OCI-LY7 (cell line): ENCODE measurements around the gene CABP4. TPM values are rescaled to one million over a fixed set of nuclear protein-coding genes. Genes with fewer than 3 reads are reported as not detected.

Experiments
- BruUV-seq: library from RNA; stranded (reverse); fragments of 400-500 nt; replicated peaks from 2 replicates; lab custom pipeline; 2021; lab: Mats Ljungman, UMichigan
- CTCF ChIA-PET: fragments of 300-600 bp; sonication (Branson Sonifier 250); formaldehyde crosslinking; loops from one replicate; lab custom pipeline; 2022; ENCODE audit warnings: antibody characterized with exemption; ENCODE audit not compliant: unreplicated experiment; lab: Charles Lee
- POLR2A ChIA-PET: fragments of 300-600 bp; sonication (Branson Sonifier 250); formaldehyde crosslinking; loops from one replicate; lab custom pipeline; 2022; ENCODE audit warnings: antibody characterized with exemption; lab: Charles Lee
- DNase-seq: peaks from one replicate; pipeline ENCODE4 v3.0.0-alpha.2; 2015; ENCODE audit warnings: low spot score
- H2AFZ ChIP-seq: fragments of 200-600 bp; sonication (generic), shearing (Covaris generic); 2 replicates; pipeline ENCODE4 v1.6.1; 2014; ENCODE audit warnings: mild to moderate bottlenecking, antibody characterized with exemption, low read length, moderate library complexity
- H3K27ac ChIP-seq: fragments of 200-600 bp; sonication (generic); 2 replicates; pipeline ENCODE4 v1.5.1; 2014; ENCODE audit warnings: mixed run types, low read depth, mild to moderate bottlenecking, moderate library complexity, low read length, inconsistent platforms; ENCODE audit not compliant: poor library complexity, severe bottlenecking
- H3K36me3 ChIP-seq: fragments of 200-600 bp; sonication (generic); 2 replicates; pipeline ENCODE4 v1.6.1; 2014; ENCODE audit warnings: mild to moderate bottlenecking, antibody characterized with exemption, low read length, moderate library complexity, mixed read lengths; ENCODE audit not compliant: insufficient read depth
- H3K4me1 ChIP-seq: fragments of 200-600 bp; sonication (generic); 2 replicates; pipeline ENCODE4 v1.5.1; 2014; ENCODE audit warnings: mild to moderate bottlenecking, low read length; ENCODE audit not compliant: insufficient read depth, poor library complexity, severe bottlenecking
- H3K4me2 ChIP-seq: fragments of 200-600 bp; sonication (generic); 2 replicates; pipeline ENCODE4 v1.6.1; 2014; ENCODE audit warnings: mild to moderate bottlenecking, low read length
- H3K4me3 ChIP-seq: fragments of 200-600 bp; sonication (generic); 2 replicates; pipeline ENCODE4 v1.5.1; 2014; ENCODE audit warnings: mild to moderate bottlenecking, low read depth, low read length; ENCODE audit not compliant: poor library complexity, severe bottlenecking
- H3K79me2 ChIP-seq: fragments of 200-600 bp; sonication (generic); 2 replicates; pipeline ENCODE4 v1.6.1; 2016; ENCODE audit warnings: low read depth, mild to moderate bottlenecking, low read length, moderate library complexity, mixed read lengths; ENCODE audit not compliant: insufficient read depth
- H3K9me2 ChIP-seq: fragments of 200-600 bp; sonication (generic); 2 replicates; pipeline ENCODE4 v1.6.1; 2016; ENCODE audit warnings: mild to moderate bottlenecking, low read length, mixed read lengths; ENCODE audit not compliant: insufficient read depth
- H3K9me3 ChIP-seq: fragments of 200-600 bp; sonication (generic); 2 replicates; pipeline ENCODE4 v1.6.1; 2014; ENCODE audit warnings: mild to moderate bottlenecking, mixed run types, low read length, mixed read lengths
- H4K20me1 ChIP-seq: fragments of 200-600 bp; sonication (generic); 2 replicates; pipeline ENCODE4 v1.6.1; 2014; ENCODE audit warnings: mild to moderate bottlenecking, antibody characterized with exemption, low read length, moderate library complexity, mixed read lengths; ENCODE audit not compliant: insufficient read depth
- CTCF ChIP-seq: fragments of 200-600 bp; sonication (generic); conservative IDR thresholded peaks from 2 replicates; pipeline ENCODE4 v1.5.1; 2014; ENCODE audit warnings: mild to moderate bottlenecking, antibody characterized with exemption, low read length, moderate library complexity, mixed read lengths
- EZH2phosphoT487 ChIP-seq: fragments of 200-600 bp; sonication (generic); IDR thresholded peaks from 2 replicates; pipeline ENCODE4 v1.6.1; 2018; ENCODE audit warnings: low read depth, borderline replicate concordance, mild to moderate bottlenecking, mixed run types, antibody characterized with exemption, low read length, moderate library complexity, mixed read lengths
- intact Hi-C: fragments of 100-400 bp; cut with micrococcal nuclease; formaldehyde crosslinking; loops from one replicate; pipeline ENCODE4 v1.10.0; 2022; ENCODE audit not compliant: unreplicated experiment
- total RNA-seq, 2 experiments: library from RNA; depleted of rRNA in 1 of 2; stranded (reverse); fragments of >200 nt in 1 of 2; shearing (Covaris generic) in 1 of 2; gene quantifications; 2 replicates each; pipeline ENCODE4 v1.2.3, GENCODE V29; 2014 to 2022

Gene CABP4
- total RNA-seq, 2 experiments from 2014 or later: 3.0 to 11.5 TPM

DNA sequence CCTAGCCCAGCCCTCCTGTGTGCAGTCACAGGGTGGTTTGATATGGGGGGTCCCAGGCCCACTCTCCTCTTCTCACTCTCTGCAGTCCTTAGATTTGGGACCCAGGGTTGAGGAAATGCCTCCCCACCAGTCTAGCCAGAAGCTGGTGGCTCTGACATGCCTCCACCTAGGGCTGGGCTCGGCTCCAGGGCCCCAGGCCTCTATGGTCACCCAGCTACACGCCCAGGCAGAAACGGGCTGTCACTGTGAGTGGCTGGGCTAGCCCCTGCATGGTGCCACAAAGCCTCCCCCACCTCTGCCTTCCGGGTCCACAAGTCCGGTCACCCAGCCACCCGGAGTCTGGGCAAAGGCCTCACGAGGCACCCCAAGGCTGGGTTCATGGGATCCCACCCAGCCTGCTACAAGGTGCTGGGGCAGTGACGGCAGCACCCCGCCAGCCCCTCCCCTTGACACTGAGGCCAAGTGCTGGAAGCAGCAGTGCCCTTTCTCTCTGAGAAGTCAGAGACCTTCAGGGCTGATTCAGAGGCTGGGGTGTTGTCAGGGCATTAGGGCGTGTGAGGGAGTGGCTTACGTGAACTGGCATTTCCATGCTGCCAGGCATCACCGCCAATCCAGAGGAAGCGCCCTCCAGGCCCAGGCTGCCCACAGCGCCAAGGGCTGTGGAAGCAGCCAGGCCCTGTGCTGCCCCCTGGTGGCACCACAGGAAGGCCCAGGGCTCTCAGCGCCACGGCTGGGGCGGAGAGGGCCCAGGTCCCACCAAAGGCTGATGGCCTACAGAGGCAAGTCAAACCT, 50.6 kb downstream of the CABP4 start:
- intact Hi-C loops: loop anchor here (1.0 to 5.0 kb wide), 10 partner anchors 21 to 238 kb away; partner anchors contain the start of genes GRK2, GSTP1, POLD4 and PTPRCAP
- BruUV-seq: no TSS peak
- Histone ChIP-seq H4K20me1 (0 out of 2 replicates have a peak, but pooled peaks cover 9% of the 10 kb centered on the region), H3K79me2 (peaks cover 19% of the 10 kb centered on the region), H3K9me2 (no peaks in the 10 kb centered on the region), H3K4me3 (peak overlapping the region; percentile 88), H3K4me1 (peaks cover 38% of the 10 kb centered on the region), H3K9me3 (no peaks in the 10 kb centered on the region), H3K36me3 (peaks cover 15% of the 10 kb centered on the region; the same call in 1 of the 2 replicates), H2AFZ (no peak overlapping the region), H3K4me2 (peak overlapping the region; percentile 97), H3K27ac (peak overlapping the region; percentile 70)
- TF ChIP-seq CTCF: peak; percentile 94
- TF ChIP-seq EZH2phosphoT487: no peak
- POLR2A ChIA-PET: interaction anchor here (0.7 kb wide), 1 partner anchor 33 kb away, joined by 3 read pairs; no protein-coding TSS in a partner anchor
- CTCF ChIA-PET: no interaction called here
- peak; percentile 90 for DNase-seq

- Histone ChIP-seq H3K36me3 (peaks cover 9% of the 10 kb centered on the region; the same call in 1 of the 2 replicates), H3K4me1 (peaks cover 38% of the 10 kb centered on the region), H3K4me2 (peak overlapping the region; percentile 97), H3K4me3 (peak overlapping the region; percentile 88), H3K79me2 (peaks cover 19% of the 10 kb centered on the region), H4K20me1 (0 out of 2 replicates have a peak, but pooled peaks cover 9% of the 10 kb centered on the region), H3K9me3 (no peaks in the 10 kb centered on the region), H3K27ac (peak overlapping the region; percentile 70), H2AFZ (no peak overlapping the region), H3K9me2 (no peaks in the 10 kb centered on the region)
- TF ChIP-seq CTCF: peak; percentile 63
- no peak for TF ChIP-seq EZH2phosphoT487
- ChIA-PET POLR2A (interaction anchor here (0.6 to 0.7 kb wide), 2 partner anchors 33 to 1002 kb away, joined by 3 read pairs; no protein-coding TSS in a partner anchor), CTCF (no interaction called here)
- TSS peak; percentile 96 for BruUV-seq
- intact Hi-C loops: loop anchor here (1.0 to 5.0 kb wide), 10 partner anchors 22 to 239 kb away; partner anchors contain the start of genes GRK2, GSTP1, POLD4 and PTPRCAP
- DNase-seq: peak; percentile 47
Observed at GRCh38 chr11:67506426-67507051, 51.4 kb downstream of the CABP4 start.
